HUDEP-2 (cell line): ENCODE data around the gene SHROOM3.

Source experiments
- DNase-seq, 76 experiments: peaks; one replicate each; lab custom pipeline; 2025; ENCODE audit not compliant: unreplicated experiment in 76 of 76; lab: John Stamatoyannopoulos, UW

The SHROOM3 gene

GRCh38 chr4:76792418-76792817 is 357.4 kb downstream of the SHROOM3 start:
- no peak for DNase-seq

GRCh38 chr4:76795243-76795642 is 360.2 kb downstream of the SHROOM3 start:
- no peak for DNase-seq

GRCh38 chr4:76799140-76799539 is 364.1 kb downstream of the SHROOM3 start:
- no peak for DNase-seq

DNA sequence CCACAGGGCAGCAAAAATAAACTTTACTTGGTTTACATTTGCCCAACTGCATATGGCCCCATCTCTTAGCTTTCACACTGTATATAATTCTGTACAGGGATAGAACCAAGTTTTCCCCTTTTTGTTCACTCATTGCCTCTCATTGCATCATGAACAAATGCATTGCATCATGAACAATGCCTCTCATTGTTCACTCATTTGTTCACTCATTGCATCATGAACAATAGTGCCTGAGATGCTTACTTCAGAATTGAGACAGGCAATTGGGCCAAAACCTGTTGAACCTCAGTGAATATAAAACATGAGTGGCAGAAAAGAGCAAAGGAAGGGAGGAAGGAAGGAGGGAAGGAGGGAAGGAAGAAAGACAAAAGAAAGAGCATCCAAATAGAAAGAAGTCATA is 364.7 kb downstream of the SHROOM3 start:
- no peak for DNase-seq

DNA sequence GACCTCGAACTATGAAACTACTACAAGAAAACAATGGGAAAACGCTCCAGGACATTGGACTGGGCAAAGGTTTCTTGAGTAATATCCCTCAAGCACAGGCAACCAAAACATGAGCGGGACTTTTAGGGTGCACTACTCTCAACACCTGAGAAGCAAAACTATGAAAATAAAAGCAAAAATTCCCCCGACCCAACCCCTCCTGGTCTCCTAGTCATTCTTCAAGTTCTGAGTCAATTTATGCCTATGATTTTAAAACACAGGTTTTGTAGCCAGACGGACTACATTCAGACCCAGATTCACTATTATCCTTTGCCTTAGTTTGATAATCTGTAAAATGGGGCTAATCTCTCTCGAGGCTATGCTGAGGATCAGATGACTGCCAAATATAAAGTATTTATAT is 365.9 kb downstream of the SHROOM3 start:
- no peak for DNase-seq

GRCh38 chr4:76801621-76802235 is 366.7 kb downstream of the SHROOM3 start:
- DNase-seq = no peak

DNA sequence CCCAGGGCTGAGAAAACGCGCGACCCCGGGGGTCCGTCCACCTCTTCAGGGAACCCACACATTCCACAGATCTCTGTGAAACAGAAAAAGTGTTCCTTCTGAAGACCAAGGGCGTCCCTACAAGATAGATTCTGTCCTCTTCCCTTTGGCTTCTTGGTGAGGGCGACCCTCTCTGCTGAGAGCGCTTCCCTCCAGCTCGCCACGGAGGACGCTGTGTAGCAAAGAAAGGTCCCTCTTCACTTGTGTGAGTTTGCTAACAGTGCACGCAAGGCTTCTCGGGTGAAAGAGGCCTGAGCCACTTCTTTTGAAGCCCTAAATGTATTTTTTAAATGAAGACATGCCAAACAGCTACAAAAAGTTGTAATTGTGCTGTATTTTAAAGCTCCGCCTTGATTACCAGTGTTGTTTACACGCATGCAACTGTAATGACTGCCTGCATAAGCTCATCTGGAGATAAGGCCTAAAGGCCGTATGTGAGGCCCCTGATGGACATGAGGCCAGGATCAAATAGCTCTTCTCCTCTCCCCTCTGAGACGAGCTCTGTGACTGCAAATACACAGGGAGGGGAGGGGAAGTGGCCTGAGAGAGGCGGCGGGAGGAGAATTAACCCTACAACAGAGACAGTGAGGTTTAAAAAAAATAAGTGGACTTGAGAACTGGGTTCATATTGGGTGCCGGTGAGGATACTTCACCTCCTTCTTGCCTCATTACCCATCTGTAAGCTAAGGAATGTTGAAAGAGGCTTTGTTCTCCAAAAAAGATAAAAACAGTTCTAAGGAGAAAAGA is 367.4 kb downstream of the SHROOM3 start:
- DNase-seq = no peak

DNA sequence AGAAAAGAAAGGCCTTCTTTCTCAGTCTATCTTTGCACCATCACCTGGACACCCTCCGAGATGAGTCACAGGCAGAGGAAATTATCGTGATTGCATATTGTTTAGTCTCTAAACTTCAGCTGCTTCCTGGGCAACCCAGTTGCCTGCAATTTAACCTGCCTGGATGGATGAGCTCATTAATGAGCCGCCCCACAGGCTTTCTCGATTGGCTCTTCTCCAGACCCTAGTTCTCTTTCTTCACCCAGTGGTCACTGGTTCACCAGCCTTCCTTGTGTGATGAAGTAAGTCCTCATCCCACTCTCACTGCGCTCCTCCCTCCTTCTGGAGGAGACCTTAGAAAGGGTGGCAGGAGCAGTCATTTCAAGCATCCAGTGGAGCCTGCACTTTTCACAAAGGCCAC is 368.5 kb downstream of the SHROOM3 start:
- DNase-seq = no peak

- no peak for DNase-seq
Observed at GRCh38 chr4:76804096-76804495, 369.1 kb downstream of the SHROOM3 start.

DNA sequence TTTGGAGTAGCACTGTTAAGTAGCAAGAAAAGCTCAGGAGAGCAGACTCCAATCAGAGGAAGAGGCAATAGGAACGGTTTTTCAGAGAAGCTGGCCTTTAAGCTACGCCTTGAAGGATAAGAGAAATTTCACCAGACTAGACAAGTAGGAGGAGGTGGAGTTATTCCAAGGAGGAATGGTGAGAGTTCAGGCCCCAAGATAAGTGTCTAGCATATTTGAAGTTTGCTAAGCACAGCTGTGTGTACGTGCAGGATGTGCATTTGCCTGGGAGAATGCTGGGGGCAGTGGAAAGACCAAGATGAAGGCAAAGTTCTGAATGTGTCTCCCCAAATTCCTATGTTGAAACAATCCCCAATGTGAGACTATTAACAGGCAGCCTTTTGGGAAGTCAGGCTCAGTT is 371.3 kb downstream of the SHROOM3 start:
- no peak for DNase-seq

DNA sequence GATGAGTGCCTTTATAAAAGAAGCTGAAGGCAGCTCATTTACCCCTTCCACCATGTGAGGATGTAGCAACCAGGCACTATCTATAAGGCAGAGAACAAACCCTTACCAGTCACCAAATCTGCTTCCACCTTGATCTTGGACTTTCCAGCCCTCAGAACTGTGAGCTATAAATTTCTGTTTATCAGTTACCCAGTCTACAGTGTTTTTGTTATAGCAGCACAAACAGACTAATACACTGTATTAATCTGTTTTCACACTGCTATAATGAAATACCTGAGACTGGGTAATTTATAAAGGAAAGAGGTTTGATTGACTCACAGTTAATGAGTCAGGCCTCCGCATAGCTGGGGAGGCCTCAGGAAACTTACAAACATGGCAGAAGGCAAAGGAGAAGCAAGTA is 371.7 kb downstream of the SHROOM3 start:
- DNase-seq = no peak

DNA sequence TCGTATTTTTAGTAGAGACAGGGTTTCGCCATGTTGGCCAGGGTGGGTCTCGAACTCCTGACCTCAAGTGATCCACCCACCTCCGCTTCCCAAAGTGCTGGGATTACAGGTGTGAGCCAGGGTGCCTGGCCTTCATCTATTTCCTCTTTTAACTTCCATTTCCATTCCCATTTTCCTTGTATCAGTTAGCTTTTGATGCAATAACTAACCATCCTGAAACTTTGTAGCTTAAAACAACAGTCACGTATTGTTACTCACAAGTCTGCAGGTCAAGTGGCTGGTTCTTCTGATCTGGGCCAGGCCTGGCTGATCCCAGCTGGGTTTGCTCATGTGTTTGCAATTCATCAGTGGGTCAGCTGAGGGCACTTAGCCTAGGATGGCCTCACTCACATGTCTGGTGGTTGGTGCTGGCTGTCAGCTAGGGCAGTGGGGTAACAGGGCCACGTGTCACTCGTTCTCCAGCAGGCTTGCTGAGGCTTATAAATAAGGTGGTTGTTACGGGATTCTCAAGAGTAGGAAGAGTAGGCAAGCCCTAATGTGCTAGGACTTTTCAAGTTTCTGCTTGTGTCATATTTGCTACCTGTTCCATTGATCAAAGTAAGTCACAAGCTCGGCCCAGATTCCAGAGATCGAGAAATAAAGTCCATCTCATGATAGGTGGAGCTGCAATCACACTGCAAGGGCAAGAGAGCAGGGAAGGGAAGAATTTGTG is 374.7 kb downstream of the SHROOM3 start:
- DNase-seq = no peak

- no peak for DNase-seq
Observed at GRCh38 chr4:76811604-76812412, 376.8 kb downstream of the SHROOM3 start.

- no peak for DNase-seq
Observed at GRCh38 chr4:76813070-76813469, 378.0 kb downstream of the SHROOM3 start.

DNA sequence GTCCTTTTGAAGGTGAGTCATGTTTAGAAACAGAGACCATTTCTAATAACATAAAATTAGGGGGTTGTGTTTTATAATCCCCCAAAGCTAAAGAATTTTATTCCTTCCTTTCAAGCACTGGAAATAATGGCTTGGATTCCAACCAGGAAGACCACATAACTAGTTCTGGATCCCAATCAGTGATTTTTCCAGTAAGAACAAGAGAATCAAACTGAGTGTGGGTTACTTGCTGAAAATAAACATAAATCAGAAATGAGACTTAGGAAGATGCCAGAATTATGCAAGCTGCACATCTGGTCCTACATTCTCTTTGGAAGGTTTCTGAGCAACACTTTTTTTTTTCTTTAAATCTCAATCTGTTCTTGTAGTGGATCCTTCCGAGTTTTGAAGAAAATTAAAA is 386.6 kb downstream of the SHROOM3 start:
- no peak for DNase-seq

DNA sequence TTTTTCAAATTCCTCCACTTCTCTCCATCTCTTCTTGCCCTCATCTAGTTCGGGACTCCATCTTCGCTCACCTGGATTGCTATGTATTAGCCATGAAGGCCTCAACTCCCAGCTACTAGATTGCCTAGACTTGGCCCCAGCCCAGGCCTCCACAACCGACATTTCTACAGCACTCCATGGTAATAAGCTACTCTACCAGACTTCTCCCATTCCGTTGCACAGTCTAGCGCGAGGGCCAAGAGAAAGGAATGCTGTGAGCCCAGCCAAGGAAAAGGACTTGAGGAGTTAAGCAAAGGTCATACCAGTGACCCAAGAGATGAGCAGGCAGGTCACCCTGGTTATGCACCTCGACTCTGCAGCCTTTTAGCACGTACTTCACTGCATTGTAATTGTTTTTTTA is 387.3 kb downstream of the SHROOM3 start:
- DNase-seq = no peak

GRCh38 chr4:76823495-76823894 is 388.5 kb downstream of the SHROOM3 start:
- no peak for DNase-seq

DNA sequence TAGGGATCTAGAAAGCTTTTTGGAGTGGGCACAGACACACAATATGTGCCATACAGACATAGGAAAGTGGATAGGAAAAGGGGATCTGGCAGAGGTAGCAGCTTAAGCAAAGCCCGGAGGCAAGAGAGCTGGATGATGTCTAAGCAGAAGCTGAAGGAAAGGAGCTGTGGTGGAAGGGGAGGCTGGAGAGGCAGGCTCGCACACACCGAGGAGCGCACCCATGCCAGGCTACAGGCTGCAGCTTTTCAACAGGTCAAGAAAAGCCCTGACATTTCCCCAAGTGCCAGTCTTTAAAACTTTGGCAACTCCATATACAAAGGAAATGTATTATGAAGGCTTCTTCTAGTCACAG is 395.6 kb downstream of the SHROOM3 start:
- DNase-seq = no peak

GRCh38 chr4:76830964-76831703 is 396.1 kb downstream of the SHROOM3 start:
- DNase-seq = no peak

- no peak for DNase-seq
Observed at GRCh38 chr4:76831711-76832373, 396.8 kb downstream of the SHROOM3 start.
